ENCODE measurements around the gene C10orf120. TPM values are rescaled to one million over a fixed set of nuclear protein-coding genes. Genes with fewer than 3 reads are reported as not detected.

The C10orf120 gene
- total and polyA plus RNA-seq, 2 experiments from 2014 or later, result not detected

DNA sequence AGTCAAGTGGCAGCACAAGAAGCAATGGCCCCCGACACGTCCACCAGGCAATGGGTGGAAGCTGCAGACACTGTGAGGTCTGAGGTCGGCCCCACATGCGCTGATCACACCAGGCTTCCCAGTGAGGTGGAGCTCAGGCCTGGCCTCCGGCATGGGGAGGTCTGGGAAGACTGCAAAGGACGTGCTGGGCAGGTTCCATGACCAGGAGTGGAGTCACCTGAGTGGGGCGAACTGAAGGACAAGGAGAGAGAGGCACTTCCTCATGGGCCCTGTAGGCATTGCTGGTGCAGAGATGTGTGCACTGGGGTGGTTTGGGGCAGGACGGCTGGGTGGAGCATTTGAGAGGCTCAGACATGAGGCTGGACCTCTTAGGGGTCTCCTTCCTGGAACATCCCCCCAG is 35.1 kb downstream of the C10orf120 start:
- no peaks in the 10 kb centered on the region for H3K79me2 ChIP-seq (replicated peaks; ENCODE audit: insufficient read depth)
- peaks cover 19% of the 10 kb centered on the region; the same call in 1 of the 2 replicates for H3K9me2 ChIP-seq (ENCODE audit: insufficient read depth)
- no peaks in the 10 kb centered on the region for H3F3A ChIP-seq (replicated peaks; ENCODE audit: low read depth)
- peaks cover 6% of the 10 kb centered on the region; the same call in 1 of the 2 replicates for H3K4me1 ChIP-seq (ENCODE audit: insufficient read depth)
- no peak for ATAC-seq
- Mint-ChIP-seq H3K9me3 (no peaks in the 10 kb centered on the region), H3K27me3 (ENCODE audit: insufficient read depth, low read depth, poor library complexity) (no peaks in the 10 kb centered on the region), H3K27ac (no peak overlapping the region), H3K4me1 (peaks cover 3% of the 10 kb centered on the region; the same call in 2 of the 3 replicates), H3K36me3 (ENCODE audit: low read depth) (no peaks in the 10 kb centered on the region), H3K4me3 (no peak overlapping the region)
- no peak overlapping the region for H3K4me3 ChIP-seq
- H2AFZ ChIP-seq, result no peak overlapping the region
- no peaks in the 10 kb centered on the region for H3K36me3 ChIP-seq (ENCODE audit: insufficient read depth)
- H3K27me3 ChIP-seq (ENCODE audit: insufficient read depth), result no peaks in the 10 kb centered on the region
- no peak for DNase-seq (ENCODE audit: low spot score)
- TF ChIP-seq POLR2AphosphoS5 (IDR thresholded peaks at IDR 0.05; ENCODE audit: low read depth) (no peak), STAT1 (IDR thresholded peaks at IDR 0.05; ENCODE audit: unreplicated experiment) (no peak), ZNF331 (CRISPR knock-in tag; IDR thresholded peaks at IDR 0.05; ENCODE audit: low read depth) (no peak), JUNB (IDR thresholded peaks at IDR 0.05; ENCODE audit: unreplicated experiment) (no peak), NANOG (IDR thresholded peaks at IDR 0.05; ENCODE audit: borderline replicate concordance) (no peak), EZH2phosphoT487 (IDR thresholded peaks at IDR 0.05; ENCODE audit: unreplicated experiment) (no peak), EZH2 (IDR thresholded peaks at IDR 0.05; ENCODE audit: low read depth, unreplicated experiment) (no peak), CREB1 (CRISPR knock-in tag; IDR thresholded peaks at IDR 0.05; ENCODE audit: low read depth) (no peak), ZNF114 (CRISPR knock-in tag; IDR thresholded peaks at IDR 0.05) (no peak)
- TF ChIP-seq, protein P1, sequence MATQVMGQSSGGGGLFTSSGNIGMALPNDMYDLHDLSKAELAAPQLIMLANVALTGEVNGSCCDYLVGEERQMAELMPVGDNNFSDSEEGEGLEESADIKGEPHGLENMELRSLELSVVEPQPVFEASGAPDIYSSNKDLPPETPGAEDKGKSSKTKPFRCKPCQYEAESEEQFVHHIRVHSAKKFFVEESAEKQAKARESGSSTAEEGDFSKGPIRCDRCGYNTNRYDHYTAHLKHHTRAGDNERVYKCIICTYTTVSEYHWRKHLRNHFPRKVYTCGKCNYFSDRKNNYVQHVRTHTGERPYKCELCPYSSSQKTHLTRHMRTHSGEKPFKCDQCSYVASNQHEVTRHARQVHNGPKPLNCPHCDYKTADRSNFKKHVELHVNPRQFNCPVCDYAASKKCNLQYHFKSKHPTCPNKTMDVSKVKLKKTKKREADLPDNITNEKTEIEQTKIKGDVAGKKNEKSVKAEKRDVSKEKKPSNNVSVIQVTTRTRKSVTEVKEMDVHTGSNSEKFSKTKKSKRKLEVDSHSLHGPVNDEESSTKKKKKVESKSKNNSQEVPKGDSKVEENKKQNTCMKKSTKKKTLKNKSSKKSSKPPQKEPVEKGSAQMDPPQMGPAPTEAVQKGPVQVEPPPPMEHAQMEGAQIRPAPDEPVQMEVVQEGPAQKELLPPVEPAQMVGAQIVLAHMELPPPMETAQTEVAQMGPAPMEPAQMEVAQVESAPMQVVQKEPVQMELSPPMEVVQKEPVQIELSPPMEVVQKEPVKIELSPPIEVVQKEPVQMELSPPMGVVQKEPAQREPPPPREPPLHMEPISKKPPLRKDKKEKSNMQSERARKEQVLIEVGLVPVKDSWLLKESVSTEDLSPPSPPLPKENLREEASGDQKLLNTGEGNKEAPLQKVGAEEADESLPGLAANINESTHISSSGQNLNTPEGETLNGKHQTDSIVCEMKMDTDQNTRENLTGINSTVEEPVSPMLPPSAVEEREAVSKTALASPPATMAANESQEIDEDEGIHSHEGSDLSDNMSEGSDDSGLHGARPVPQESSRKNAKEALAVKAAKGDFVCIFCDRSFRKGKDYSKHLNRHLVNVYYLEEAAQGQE (IDR thresholded peaks at IDR 0.05; ENCODE audit: unreplicated experiment), result no peak
- TF ChIP-seq, protein P2, sequence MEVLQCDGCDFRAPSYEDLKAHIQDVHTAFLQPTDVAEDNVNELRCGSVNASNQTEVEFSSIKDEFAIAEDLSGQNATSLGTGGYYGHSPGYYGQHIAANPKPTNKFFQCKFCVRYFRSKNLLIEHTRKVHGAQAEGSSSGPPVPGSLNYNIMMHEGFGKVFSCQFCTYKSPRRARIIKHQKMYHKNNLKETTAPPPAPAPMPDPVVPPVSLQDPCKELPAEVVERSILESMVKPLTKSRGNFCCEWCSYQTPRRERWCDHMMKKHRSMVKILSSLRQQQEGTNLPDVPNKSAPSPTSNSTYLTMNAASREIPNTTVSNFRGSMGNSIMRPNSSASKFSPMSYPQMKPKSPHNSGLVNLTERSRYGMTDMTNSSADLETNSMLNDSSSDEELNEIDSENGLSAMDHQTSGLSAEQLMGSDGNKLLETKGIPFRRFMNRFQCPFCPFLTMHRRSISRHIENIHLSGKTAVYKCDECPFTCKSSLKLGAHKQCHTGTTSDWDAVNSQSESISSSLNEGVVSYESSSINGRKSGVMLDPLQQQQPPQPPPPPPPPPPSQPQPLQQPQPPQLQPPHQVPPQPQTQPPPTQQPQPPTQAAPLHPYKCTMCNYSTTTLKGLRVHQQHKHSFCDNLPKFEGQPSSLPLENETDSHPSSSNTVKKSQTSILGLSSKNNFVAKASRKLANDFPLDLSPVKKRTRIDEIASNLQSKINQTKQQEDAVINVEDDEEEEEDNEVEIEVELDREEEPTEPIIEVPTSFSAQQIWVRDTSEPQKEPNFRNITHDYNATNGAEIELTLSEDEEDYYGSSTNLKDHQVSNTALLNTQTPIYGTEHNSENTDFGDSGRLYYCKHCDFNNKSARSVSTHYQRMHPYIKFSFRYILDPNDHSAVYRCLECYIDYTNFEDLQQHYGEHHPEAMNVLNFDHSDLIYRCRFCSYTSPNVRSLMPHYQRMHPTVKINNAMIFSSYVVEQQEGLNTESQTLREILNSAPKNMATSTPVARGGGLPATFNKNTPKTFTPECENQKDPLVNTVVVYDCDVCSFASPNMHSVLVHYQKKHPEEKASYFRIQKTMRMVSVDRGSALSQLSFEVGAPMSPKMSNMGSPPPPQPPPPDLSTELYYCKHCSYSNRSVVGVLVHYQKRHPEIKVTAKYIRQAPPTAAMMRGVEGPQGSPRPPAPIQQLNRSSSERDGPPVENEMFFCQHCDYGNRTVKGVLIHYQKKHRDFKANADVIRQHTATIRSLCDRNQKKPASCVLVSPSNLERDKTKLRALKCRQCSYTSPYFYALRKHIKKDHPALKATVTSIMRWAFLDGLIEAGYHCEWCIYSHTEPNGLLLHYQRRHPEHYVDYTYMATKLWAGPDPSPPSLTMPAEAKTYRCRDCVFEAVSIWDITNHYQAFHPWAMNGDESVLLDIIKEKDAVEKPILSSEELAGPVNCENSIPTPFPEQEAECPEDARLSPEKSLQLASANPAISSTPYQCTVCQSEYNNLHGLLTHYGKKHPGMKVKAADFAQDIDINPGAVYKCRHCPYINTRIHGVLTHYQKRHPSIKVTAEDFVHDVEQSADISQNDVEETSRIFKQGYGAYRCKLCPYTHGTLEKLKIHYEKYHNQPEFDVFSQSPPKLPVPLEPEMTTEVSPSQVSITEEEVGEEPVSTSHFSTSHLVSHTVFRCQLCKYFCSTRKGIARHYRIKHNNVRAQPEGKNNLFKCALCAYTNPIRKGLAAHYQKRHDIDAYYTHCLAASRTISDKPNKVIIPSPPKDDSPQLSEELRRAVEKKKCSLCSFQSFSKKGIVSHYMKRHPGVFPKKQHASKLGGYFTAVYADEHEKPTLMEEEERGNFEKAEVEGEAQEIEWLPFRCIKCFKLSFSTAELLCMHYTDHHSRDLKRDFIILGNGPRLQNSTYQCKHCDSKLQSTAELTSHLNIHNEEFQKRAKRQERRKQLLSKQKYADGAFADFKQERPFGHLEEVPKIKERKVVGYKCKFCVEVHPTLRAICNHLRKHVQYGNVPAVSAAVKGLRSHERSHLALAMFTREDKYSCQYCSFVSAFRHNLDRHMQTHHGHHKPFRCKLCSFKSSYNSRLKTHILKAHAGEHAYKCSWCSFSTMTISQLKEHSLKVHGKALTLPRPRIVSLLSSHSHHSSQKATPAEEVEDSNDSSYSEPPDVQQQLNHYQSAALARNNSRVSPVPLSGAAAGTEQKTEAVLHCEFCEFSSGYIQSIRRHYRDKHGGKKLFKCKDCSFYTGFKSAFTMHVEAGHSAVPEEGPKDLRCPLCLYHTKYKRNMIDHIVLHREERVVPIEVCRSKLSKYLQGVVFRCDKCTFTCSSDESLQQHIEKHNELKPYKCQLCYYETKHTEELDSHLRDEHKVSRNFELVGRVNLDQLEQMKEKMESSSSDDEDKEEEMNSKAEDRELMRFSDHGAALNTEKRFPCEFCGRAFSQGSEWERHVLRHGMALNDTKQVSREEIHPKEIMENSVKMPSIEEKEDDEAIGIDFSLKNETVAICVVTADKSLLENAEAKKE (CRISPR knock-in tag; IDR thresholded peaks at IDR 0.05), result no peak
- TF ChIP-seq, protein P3, sequence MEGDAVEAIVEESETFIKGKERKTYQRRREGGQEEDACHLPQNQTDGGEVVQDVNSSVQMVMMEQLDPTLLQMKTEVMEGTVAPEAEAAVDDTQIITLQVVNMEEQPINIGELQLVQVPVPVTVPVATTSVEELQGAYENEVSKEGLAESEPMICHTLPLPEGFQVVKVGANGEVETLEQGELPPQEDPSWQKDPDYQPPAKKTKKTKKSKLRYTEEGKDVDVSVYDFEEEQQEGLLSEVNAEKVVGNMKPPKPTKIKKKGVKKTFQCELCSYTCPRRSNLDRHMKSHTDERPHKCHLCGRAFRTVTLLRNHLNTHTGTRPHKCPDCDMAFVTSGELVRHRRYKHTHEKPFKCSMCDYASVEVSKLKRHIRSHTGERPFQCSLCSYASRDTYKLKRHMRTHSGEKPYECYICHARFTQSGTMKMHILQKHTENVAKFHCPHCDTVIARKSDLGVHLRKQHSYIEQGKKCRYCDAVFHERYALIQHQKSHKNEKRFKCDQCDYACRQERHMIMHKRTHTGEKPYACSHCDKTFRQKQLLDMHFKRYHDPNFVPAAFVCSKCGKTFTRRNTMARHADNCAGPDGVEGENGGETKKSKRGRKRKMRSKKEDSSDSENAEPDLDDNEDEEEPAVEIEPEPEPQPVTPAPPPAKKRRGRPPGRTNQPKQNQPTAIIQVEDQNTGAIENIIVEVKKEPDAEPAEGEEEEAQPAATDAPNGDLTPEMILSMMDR (conservative IDR thresholded peaks at IDR 0.05; ENCODE audit: low read depth in 2 of 2), result no peak
- TF ChIP-seq, protein P4, sequence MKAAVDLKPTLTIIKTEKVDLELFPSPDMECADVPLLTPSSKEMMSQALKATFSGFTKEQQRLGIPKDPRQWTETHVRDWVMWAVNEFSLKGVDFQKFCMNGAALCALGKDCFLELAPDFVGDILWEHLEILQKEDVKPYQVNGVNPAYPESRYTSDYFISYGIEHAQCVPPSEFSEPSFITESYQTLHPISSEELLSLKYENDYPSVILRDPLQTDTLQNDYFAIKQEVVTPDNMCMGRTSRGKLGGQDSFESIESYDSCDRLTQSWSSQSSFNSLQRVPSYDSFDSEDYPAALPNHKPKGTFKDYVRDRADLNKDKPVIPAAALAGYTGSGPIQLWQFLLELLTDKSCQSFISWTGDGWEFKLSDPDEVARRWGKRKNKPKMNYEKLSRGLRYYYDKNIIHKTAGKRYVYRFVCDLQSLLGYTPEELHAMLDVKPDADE (IDR thresholded peaks at IDR 0.05), result no peak
- no peak overlapping the region for H3K27ac ChIP-seq (ENCODE audit: low read depth)
- H3K4me2 ChIP-seq, result no peak overlapping the region
- no peaks in the 10 kb centered on the region for H4K20me1 ChIP-seq (replicated peaks; ENCODE audit: insufficient read depth)

All from GM23338 (cell line).